Body of pancreas (tissue), 4 donors: ENCODE measurements around the gene IGFBP7.

Experiments
- CTCF ChIP-seq, 7 experiments: fragments of 450-650 bp in 4 of 7; fragments of 200-600 bp in 3 of 7; sonication (generic) in 3 of 7; IDR thresholded peaks; one replicate each; pipeline ENCODE4 v1.5.1; 2016 to 2019; ENCODE audit warnings: antibody characterized with exemption in 7 of 7
- POLR2A ChIP-seq, 3 donors: fragments of 450-650 bp; IDR thresholded peaks; one replicate each; pipeline ENCODE4 v1.6.1; 2016; ENCODE audit warnings: antibody characterized with exemption in 3 of 3, mild to moderate bottlenecking in 2 of 3

- no peak for TF ChIP-seq CTCF (IDR thresholded peaks at IDR 0.05)
- TF ChIP-seq POLR2A (IDR thresholded peaks at IDR 0.05): no peak
These were observed 4.0 kb downstream of the IGFBP7 start for GRCh38 chr4:57106181-57106580.
